Esophagus squamous epithelium (tissue), 5 donors: ENCODE data around the gene THAP3. TPM values are rescaled to one million over a fixed set of nuclear protein-coding genes. Genes with fewer than 3 reads are reported as not detected.

Experiments
- DNase-seq: peaks from one replicate; lab custom pipeline; 2025; lab: John Stamatoyannopoulos, UW
- H3K27ac ChIP-seq, 4 donors: fragments of 200-600 bp; sonication (generic); one replicate each; pipeline ENCODE4 v1.5.1; 2016 to 2019; ENCODE audit warnings: mild to moderate bottlenecking in 1 of 4
- H3K27me3 ChIP-seq, 4 donors: fragments of 200-600 bp; sonication (generic); 1 replicate in 3 of 4; 2 replicates in 1 of 4; pipeline versions ENCODE4 v1.5.1 to v1.6.0; 2017 to 2021; ENCODE audit warnings: antibody characterized with exemption in 1 of 4
- H3K36me3 ChIP-seq, 3 donors: fragments of 200-600 bp; sonication (generic); one replicate each; pipeline ENCODE4 v1.5.1; 2016 to 2019
- H3K4me1 ChIP-seq, 3 donors: fragments of 200-600 bp; sonication (generic); one replicate each; pipeline ENCODE4 v1.5.1; 2017 to 2019
- H3K4me3 ChIP-seq, 4 donors: fragments of 200-600 bp; sonication (generic); 1 replicate in 3 of 4; 2 replicates in 1 of 4; pipeline ENCODE4 v1.5.1; 2016 to 2019; ENCODE audit warnings: mild to moderate bottlenecking in 2 of 4, moderate library complexity in 1 of 4
- H3K9me3 ChIP-seq, 3 donors: fragments of 200-600 bp; sonication (generic); one replicate each; pipeline ENCODE4 v1.5.1; 2016 to 2019
- POLR2A ChIP-seq, 4 donors: fragments of 450-650 bp; IDR thresholded peaks; one replicate each; pipeline ENCODE4 v1.6.1; 2017; ENCODE audit warnings: antibody characterized with exemption in 4 of 4, mild to moderate bottlenecking in 4 of 4, moderate library complexity in 3 of 4
- WGBS, 2 donors: methylation state at CpG; one replicate each; pipeline ENCODE4 v1.1.5; 2018; 5-methylcytosine and 5-hydroxymethylcytosine counted together
- intact Hi-C: fragments of 100-400 bp; cut with DNase I; formaldehyde crosslinking; loops from one replicate; pipeline ENCODE4 v1.15.0; 2022
- total RNA-seq, 4 donors: library from RNA; depleted of rRNA; stranded (reverse); fragments of >200 nt; gene quantifications; one replicate each; pipeline ENCODE4 v1.1.0, GENCODE V29; 2016
- TF ChIP-seq, protein P1 (sequence below), 6 experiments: fragments of 450-650 bp in 4 of 6; fragments of 200-600 bp in 2 of 6; sonication (generic) in 2 of 6; IDR thresholded peaks; one replicate each; pipeline ENCODE4 v1.5.1; 2016 to 2019; ENCODE audit warnings: antibody characterized with exemption in 6 of 6, mild to moderate bottlenecking in 4 of 6, moderate library complexity in 4 of 6
- donor health status: DM: yes; HTN: yes; CAD: no.

The THAP3 gene
- total RNA-seq, 4 donors from 2014 or later = 4.8 to 17.1 (median 13.3) TPM

DNA sequence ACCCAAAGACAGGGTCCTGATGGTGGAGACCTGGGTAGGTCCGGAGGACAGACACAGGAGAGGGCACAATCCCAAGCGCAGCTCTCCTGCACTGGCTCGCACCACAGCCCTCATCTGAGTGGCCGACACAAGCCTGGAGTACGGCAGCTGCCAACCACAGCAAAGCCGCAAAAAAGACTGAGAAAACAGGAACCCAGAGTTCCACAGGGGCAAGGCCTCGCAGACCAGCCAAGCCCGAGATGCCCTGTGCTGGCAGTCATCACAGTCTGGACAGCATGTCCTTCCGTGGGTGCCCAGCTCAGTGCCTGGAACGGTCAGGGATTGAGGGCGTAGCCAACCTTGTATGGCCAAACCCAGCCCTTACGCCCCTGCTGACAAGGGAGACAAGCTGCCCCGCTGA, 33.4 kb upstream of the THAP3 start:
- WGBS, 2 donors = 62 to 87% methylated on average over 3 to 8 of the region's 13 CpGs
- H3K27ac ChIP-seq = peak overlapping the region in 2 of 4 donors; percentile 28 to 37

DNA sequence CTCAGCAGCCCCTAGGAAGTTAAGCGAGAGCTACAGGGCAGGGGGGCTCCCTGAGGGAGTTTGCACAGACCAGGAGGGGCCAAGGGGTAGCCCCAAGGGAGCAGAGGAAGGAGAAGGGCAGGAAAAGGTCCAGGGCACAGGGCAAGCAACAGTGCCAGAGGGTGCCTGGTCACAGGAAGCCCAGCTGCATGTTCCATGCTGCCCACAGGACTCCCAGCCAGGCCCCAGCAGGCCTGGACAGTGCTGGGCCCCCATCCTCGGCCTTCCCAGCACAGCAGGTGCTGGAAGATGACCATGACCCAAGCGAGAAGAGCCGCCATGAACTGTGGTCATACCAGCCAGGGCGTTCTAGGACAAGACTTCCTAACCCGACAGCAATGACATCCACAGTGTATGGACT, 33.0 kb upstream of the THAP3 start:
- peak overlapping the region in 2 of 4 donors; percentile 28 to 37 for H3K27ac ChIP-seq

More for the DNA sequence above, 33.4 kb upstream of the THAP3 start:
- DNase-seq = no peak
- H3K4me1 ChIP-seq = peaks cover 50 to 96% (median 50%) of the 10 kb centered on the region in 3 donors
- H3K36me3 ChIP-seq = peaks cover 59 to 90% (median 70%) of the 10 kb centered on the region in 3 donors
- H3K4me3 ChIP-seq = no peak overlapping the region
- no peak for TF ChIP-seq POLR2A (IDR thresholded peaks at IDR 0.05)
- TF ChIP-seq, protein P1, sequence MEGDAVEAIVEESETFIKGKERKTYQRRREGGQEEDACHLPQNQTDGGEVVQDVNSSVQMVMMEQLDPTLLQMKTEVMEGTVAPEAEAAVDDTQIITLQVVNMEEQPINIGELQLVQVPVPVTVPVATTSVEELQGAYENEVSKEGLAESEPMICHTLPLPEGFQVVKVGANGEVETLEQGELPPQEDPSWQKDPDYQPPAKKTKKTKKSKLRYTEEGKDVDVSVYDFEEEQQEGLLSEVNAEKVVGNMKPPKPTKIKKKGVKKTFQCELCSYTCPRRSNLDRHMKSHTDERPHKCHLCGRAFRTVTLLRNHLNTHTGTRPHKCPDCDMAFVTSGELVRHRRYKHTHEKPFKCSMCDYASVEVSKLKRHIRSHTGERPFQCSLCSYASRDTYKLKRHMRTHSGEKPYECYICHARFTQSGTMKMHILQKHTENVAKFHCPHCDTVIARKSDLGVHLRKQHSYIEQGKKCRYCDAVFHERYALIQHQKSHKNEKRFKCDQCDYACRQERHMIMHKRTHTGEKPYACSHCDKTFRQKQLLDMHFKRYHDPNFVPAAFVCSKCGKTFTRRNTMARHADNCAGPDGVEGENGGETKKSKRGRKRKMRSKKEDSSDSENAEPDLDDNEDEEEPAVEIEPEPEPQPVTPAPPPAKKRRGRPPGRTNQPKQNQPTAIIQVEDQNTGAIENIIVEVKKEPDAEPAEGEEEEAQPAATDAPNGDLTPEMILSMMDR (IDR thresholded peaks at IDR 0.05) = no peak
- H3K27me3 ChIP-seq = no peaks in the 10 kb centered on the region
- no peaks in the 10 kb centered on the region for H3K9me3 ChIP-seq
- intact Hi-C loops = no loop called here

DNA sequence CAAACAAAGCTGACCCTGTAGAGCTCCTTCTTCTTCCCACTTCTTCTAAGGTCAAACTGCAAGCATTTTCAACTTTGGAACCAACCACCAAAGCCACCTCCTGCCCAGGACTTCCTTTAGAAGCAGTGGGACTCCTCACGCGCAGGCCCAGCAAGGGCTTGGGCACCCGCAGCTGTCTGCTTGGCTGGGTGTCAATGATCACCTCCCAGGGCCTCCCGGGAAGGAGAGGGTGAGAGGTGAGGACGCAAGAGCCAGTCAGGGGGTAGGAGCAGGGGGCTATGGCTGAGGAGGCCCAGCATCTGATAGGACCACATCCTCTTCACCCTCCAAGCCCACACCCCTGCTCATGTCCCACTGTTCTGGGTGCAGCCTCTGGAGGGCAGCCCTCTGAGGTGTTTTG, 32.2 kb upstream of the THAP3 start:
- Histone ChIP-seq H3K4me3 (no peak overlapping the region), H3K27me3 (no peaks in the 10 kb centered on the region), H3K36me3 (peaks cover 69 to 97% (median 77%) of the 10 kb centered on the region in 3 donors), H3K4me1 (peaks cover 49 to 96% (median 50%) of the 10 kb centered on the region in 3 donors), H3K27ac (peak overlapping the region in 1 of 4 donors; percentile 37), H3K9me3 (no peaks in the 10 kb centered on the region)
- intact Hi-C loops = no loop called here
- 58 to 60% methylated on average over 1 to 4 of the region's 5 CpGs for WGBS, 2 donors
- TF ChIP-seq, protein P1 (IDR thresholded peaks at IDR 0.05) = no peak
- no peak for TF ChIP-seq POLR2A (IDR thresholded peaks at IDR 0.05)
- DNase-seq = no peak

More for the DNA sequence above, 33.0 kb upstream of the THAP3 start:
- Histone ChIP-seq H3K36me3 (peaks cover 61 to 90% (median 70%) of the 10 kb centered on the region in 3 donors), H3K4me1 (peaks cover 49 to 96% (median 50%) of the 10 kb centered on the region in 3 donors), H3K27me3 (no peaks in the 10 kb centered on the region), H3K4me3 (no peak overlapping the region), H3K9me3 (no peaks in the 10 kb centered on the region)
- DNase-seq = no peak
- intact Hi-C loops = no loop called here
- TF ChIP-seq, protein P1 (IDR thresholded peaks at IDR 0.05) = no peak
- no peak for TF ChIP-seq POLR2A (IDR thresholded peaks at IDR 0.05)
- WGBS, 2 donors = 68 to 80% methylated on average over 2 to 4 of the region's 6 CpGs

DNA sequence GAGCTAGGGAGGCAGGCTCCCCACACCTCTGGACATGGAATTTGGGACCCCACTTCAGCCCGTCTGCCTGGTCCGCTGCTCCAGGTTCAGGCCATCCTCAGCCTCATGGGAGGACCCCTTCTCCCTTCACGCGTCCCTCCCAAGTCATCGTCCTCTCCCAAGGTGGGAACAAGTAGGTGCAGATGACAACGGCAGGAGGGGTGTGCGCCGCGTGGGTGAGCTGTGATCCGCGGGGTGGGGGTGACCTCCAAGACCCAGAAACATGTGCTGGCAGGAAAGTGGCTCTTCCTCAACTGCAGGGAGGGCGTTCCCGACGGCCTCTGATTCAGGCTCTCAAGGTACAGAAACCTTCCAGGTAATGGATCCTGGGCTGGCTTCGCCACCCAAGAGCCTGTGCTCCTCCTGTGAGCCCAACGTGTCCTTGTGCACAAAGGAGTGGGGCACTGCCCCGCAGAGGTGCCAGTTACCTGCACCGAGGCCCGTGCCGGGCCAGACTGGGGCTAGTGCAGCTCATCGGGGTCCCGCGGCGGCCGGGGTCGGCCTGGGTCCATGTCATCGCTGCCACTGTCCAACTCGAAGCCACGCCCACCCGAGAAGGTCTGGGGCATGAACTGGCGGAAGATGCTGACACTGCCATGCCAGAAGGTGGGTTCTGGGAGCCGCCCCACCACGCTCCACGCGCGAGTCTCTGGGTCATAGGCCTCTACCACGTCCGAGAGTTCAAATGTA, 31.6 kb upstream of the THAP3 start:
- no peaks in the 10 kb centered on the region for H3K27me3 ChIP-seq
- intact Hi-C loops = no loop called here
- H3K9me3 ChIP-seq = no peaks in the 10 kb centered on the region
- no peak overlapping the region for H3K4me3 ChIP-seq
- peaks cover 49 to 96% (median 50%) of the 10 kb centered on the region in 3 donors for H3K4me1 ChIP-seq
- 73 to 100% methylated on average over 2 to 9 of the region's 38 CpGs for WGBS, 2 donors
- no peak for TF ChIP-seq POLR2A (IDR thresholded peaks at IDR 0.05)
- TF ChIP-seq, protein P1 (IDR thresholded peaks at IDR 0.05) = no peak
- H3K36me3 ChIP-seq = peaks cover 75 to 100% (median 82%) of the 10 kb centered on the region in 3 donors
- peak overlapping the region in 1 of 4 donors; percentile 37 for H3K27ac ChIP-seq
- DNase-seq = no peak

DNA sequence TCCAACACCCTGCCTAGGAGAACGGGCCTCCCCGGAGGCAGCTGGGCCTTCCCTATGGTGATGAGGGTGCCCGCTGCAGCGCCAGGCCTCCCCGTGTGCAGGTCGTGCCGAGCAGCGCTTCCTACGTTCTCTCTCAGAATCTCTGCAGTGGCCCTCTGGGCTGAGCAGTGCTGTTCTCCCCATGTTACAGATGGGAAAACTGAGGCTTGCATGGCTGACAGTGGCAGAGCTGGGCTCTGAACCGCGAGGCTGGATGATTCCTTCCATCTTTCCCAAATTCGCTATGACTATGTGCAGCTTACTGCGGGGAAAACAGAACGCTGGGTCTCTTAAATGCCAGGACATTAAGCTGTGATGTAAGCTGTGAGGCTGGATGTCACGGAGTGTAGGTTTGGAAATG, 30.9 kb upstream of the THAP3 start:
- Histone ChIP-seq H3K9me3 (no peaks in the 10 kb centered on the region), H3K4me1 (peaks cover 46 to 96% (median 50%) of the 10 kb centered on the region in 3 donors), H3K27ac (no peak overlapping the region), H3K4me3 (no peak overlapping the region), H3K36me3 (peaks cover 75 to 100% (median 75%) of the 10 kb centered on the region in 3 donors), H3K27me3 (no peaks in the 10 kb centered on the region)
- intact Hi-C loops = no loop called here
- 88 to 96% methylated on average over 3 to 7 of the region's 15 CpGs for WGBS, 2 donors
- DNase-seq = no peak
- no peak for TF ChIP-seq POLR2A (IDR thresholded peaks at IDR 0.05)
- TF ChIP-seq, protein P1 (IDR thresholded peaks at IDR 0.05) = no peak
